Activated CD4-positive, alpha-beta memory T cell treated with anti-CD3 and anti-CD28 coated beads for 36 hours (primary cell): ENCODE data around the gene SERPINB5. TPM values are rescaled to one million over a fixed set of nuclear protein-coding genes. Genes with fewer than 3 reads are reported as not detected.

ENCODE experiments used
- CTCF ChIA-PET: fragments of 350-600 bp; sonication (Branson Sonifier 250); formaldehyde crosslinking; loops from one replicate; lab custom pipeline; 2021; ENCODE audit warnings: antibody characterized with exemption, inconsistent platforms; lab: Charles Lee
- POLR2A ChIA-PET: fragments of 350-600 bp; sonication (Branson Sonifier 250); formaldehyde crosslinking; loops from one replicate; lab custom pipeline; 2021; ENCODE audit warnings: antibody characterized with exemption; lab: Charles Lee
- DNase-seq: peaks from one replicate; pipeline ENCODE4 v3.0.0-alpha.2; 2020
- H3K27ac Mint-ChIP-seq: one replicate; pipeline ENCODE4 v1.8.0; 2021; ENCODE audit warnings: mixed read lengths
- H3K27me3 Mint-ChIP-seq: one replicate; pipeline ENCODE4 v1.8.0; 2021; ENCODE audit warnings: mixed read lengths
- H3K36me3 Mint-ChIP-seq: one replicate; pipeline ENCODE4 v1.8.0; 2021; ENCODE audit warnings: mixed read lengths
- H3K4me1 Mint-ChIP-seq: one replicate; pipeline ENCODE4 v1.8.0; 2021; ENCODE audit warnings: low read depth, mixed read lengths
- H3K4me3 Mint-ChIP-seq: one replicate; pipeline ENCODE4 v1.8.0; 2021; ENCODE audit warnings: mild to moderate bottlenecking, mixed read lengths
- H3K9me3 Mint-ChIP-seq: one replicate; pipeline ENCODE4 v1.8.0; 2021; ENCODE audit warnings: mixed read lengths
- intact Hi-C: fragments of 100-400 bp; cut with micrococcal nuclease; formaldehyde crosslinking; loops from one replicate; pipeline ENCODE4 v1.15.1; 2023
- total RNA-seq, 2 experiments: library from RNA; stranded (reverse); gene quantifications; one replicate each; pipeline ENCODE4 v1.2.3, GENCODE V29; 2021

SERPINB5 gene
- total RNA-seq, 2 experiments from 2014 or later = not detected

DNA sequence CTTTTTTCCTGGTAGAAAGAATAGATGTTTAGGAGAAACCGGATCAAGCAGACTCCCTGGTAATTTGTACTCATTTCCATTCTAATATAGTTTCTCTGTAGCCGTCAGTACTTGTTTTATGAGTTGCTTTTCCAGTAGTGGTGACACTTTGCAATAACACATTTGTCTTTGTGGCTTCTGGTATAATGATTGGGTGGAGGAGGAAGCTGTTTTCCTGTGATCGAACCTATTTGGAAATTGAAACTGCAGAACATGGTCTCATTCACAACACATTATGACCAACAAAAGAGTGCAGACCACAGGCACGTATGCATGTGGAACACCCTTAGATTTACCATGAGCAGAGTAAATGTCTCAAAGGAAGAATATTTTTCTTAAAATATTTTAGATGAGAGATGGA, 57.9 kb downstream of the SERPINB5 start:
- Mint-ChIP-seq H3K27ac (no peak overlapping the region), H3K27me3 (peaks cover 7% of the 10 kb centered on the region), H3K4me3 (no peak overlapping the region), H3K4me1 (no peaks in the 10 kb centered on the region), H3K36me3 (no peaks in the 10 kb centered on the region), H3K9me3 (no peaks in the 10 kb centered on the region)
- POLR2A ChIA-PET = no interaction called here
- DNase-seq = no peak
- intact Hi-C loops = no loop called here
- CTCF ChIA-PET = no interaction called here

DNA sequence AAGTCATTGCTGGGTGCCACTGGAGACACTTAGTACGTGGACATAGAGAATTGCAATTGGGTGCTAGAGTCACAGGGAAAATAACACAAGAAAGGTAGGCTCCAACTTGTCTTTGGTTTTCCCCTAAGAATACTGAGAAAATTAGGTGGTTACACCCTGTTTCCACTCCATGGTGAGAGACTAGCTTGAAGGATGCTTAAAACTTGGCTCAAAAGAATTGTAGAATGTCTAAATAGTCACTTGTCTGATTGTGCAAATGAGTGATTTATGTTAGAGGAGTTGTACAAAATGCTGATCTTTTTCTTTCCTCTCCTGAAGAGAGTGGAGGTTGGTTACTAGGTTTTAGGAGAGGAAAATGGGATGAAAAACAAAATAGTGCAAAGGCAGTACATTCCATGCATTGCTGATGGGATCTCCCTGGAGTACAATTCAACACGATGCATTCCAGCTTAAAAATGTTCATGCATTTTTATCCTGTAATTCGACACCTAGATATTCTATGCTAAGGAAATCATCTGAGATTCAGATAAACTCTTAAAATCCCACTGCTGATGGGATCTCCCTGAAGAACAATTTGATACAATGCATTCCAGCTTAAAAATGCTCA, 63.2 kb downstream of the SERPINB5 start:
- H3K36me3 Mint-ChIP-seq = no peaks in the 10 kb centered on the region

DNA sequence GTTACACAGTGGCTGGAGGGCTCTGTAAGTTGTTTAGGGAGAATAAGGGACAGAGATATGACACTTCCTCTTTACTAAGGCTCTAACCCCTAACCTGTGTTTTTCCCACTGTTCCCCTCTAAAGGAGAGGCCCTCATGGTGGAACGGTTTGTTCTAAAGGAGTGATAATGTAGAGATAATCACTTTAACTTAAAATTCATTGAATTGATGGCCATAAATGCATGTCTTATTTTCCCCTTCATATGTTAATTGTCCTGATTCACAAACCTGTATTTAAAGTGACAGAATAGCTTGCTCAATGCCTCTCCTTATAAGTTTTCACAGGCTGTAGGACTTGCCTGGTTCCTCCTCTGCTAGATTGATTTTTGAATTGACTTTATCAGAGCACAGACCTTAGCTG, 65.3 kb downstream of the SERPINB5 start, which contains the start of gene SERPINB12:
SERPINB12 (plus strand) TSS at position 301 of the 400 bp plus-strand sequence. CDS start 13,791 bp downstream, outside the sequence.
- Mint-ChIP-seq H3K27ac (no peak within 1 kb of the TSS), H3K36me3 (no peaks in the 10 kb centered on the region), H3K27me3 (peaks cover 18% of the 10 kb centered on the region), H3K4me3 (no peak within 1 kb of the TSS), H3K4me1 (no peaks in the 10 kb centered on the region), H3K9me3 (no peaks in the 10 kb centered on the region)
- intact Hi-C loops = no loop called here
- DNase-seq = no peak
- ChIA-PET CTCF (interaction anchor here (0.5 kb wide), 1 partner anchor 39 kb away, joined by 4 read pairs; no protein-coding TSS in a partner anchor), POLR2A (no interaction called here)

More for the DNA sequence above, 63.2 kb downstream of the SERPINB5 start:
- CTCF ChIA-PET = no interaction called here
- DNase-seq = no peak
- intact Hi-C loops = no loop called here
- Mint-ChIP-seq H3K27me3 (peaks cover 18% of the 10 kb centered on the region), H3K4me1 (no peaks in the 10 kb centered on the region), H3K9me3 (no peaks in the 10 kb centered on the region), H3K27ac (no peak overlapping the region), H3K4me3 (no peak overlapping the region)
- POLR2A ChIA-PET = no interaction called here

DNA sequence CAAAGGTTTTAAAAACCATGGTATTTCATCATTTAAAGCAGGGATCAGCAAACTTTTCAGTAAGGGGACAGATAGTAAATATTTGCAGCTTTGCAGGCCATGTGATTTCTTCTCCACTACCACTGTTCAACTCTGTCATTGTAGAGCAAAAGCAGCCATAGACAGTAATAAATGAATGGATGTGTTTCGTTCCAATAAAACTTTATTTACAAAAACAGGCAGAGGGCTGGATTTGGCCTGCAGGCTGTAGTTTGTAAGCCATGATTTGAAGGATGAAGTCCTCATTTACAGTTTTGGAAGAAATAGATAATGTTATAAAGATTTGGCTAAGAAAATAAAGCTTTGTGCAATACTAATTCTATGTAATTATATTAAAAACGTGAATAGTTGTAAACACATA, 67.3 kb downstream of the SERPINB5 start:
- no peak overlapping the region for H3K4me3 Mint-ChIP-seq
- intact Hi-C loops = no loop called here
- no peak overlapping the region for H3K27ac Mint-ChIP-seq
- H3K27me3 Mint-ChIP-seq = peaks cover 15% of the 10 kb centered on the region
- CTCF ChIA-PET = interaction anchor here (1.7 kb wide), 1 partner anchor 25 kb away, joined by 5 read pairs; no protein-coding TSS in a partner anchor
- H3K36me3 Mint-ChIP-seq = no peaks in the 10 kb centered on the region
- no peaks in the 10 kb centered on the region for H3K4me1 Mint-ChIP-seq
- POLR2A ChIA-PET = interaction anchor here (0.6 kb wide), 1 partner anchor 27 kb away, joined by 3 read pairs; no protein-coding TSS in a partner anchor
- no peaks in the 10 kb centered on the region for H3K9me3 Mint-ChIP-seq
- no peak for DNase-seq

DNA sequence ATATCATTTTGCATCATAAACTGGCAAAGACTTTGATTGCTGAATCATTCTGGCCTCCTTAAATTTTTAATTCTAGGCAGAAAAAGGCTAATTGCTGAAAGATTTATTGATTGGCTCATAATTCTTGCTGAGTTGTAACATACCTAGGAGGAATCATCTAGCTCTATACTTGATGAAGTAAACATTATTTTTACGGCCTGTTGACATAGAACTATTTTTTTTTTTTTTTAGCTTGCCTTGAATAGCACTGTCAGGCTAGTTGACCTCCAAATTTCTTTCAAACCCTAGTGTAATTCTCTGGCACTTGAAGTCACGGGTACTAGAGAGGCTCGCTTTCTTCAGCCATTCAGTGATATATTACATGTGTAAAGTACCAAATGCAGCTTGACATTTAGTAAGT, 68.2 kb downstream of the SERPINB5 start:
- H3K4me1 Mint-ChIP-seq = no peaks in the 10 kb centered on the region
- ChIA-PET POLR2A (no interaction called here), CTCF (interaction anchor here (1.4 to 1.7 kb wide), 2 partner anchors 26 to 34 kb away, joined by 3 to 5 read pairs; no protein-coding TSS in a partner anchor)
- H3K27ac Mint-ChIP-seq = no peak overlapping the region
- H3K4me3 Mint-ChIP-seq = no peak overlapping the region
- DNase-seq = no peak
- H3K27me3 Mint-ChIP-seq = peaks cover 11% of the 10 kb centered on the region
- no peaks in the 10 kb centered on the region for H3K9me3 Mint-ChIP-seq
- no peaks in the 10 kb centered on the region for H3K36me3 Mint-ChIP-seq
- intact Hi-C loops = no loop called here

DNA sequence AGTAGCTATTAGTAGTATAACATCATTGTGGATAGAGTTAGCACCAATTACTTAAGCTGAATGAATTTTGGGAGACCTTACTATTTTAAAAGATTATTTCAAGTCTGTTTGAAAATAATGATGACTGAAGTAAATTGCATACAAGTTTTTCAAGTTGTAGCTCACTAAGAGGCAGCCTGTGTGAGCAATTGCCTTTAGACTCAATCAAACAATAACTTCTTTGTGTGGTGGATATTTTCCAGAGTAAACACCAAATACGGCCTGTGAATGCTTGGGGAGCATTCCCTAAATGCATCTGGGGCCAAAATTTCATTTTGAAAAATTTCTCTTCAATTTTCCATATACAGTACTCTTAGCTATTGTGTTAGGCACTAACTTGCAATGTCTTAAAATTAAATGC, 73.3 kb downstream of the SERPINB5 start:
- no peaks in the 10 kb centered on the region for H3K9me3 Mint-ChIP-seq
- no peaks in the 10 kb centered on the region for H3K4me1 Mint-ChIP-seq
- peaks cover 8% of the 10 kb centered on the region for H3K27me3 Mint-ChIP-seq
- POLR2A ChIA-PET = no interaction called here
- H3K4me3 Mint-ChIP-seq = no peak overlapping the region
- CTCF ChIA-PET = interaction anchor here (1.2 to 1.6 kb wide), 2 partner anchors 32 to 39 kb away, joined by 3 read pairs; no protein-coding TSS in a partner anchor
- no peak overlapping the region for H3K27ac Mint-ChIP-seq
- intact Hi-C loops = no loop called here
- no peaks in the 10 kb centered on the region for H3K36me3 Mint-ChIP-seq
- no peak for DNase-seq

DNA sequence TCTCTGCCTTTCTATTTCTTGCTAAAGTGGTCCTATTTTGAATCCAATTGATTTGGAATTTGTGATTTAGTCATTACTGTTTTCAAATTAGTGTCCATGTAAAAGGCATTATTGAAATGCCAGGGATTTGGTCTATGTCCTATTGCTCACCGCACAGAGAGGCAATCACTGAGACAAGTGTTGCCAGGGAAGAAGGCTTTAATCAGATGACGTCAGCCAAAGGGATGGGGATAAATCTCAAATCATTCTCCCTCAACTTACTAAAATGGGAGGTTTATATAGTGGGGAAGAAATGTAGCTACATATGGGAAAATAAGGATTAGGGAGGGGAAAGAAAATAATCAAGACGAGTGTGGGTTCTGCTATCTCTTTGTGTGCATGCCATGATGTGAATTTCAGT, 75.0 kb downstream of the SERPINB5 start:
- Mint-ChIP-seq H3K9me3 (no peaks in the 10 kb centered on the region), H3K36me3 (no peaks in the 10 kb centered on the region), H3K27me3 (peaks cover 8% of the 10 kb centered on the region), H3K27ac (no peak overlapping the region), H3K4me1 (no peaks in the 10 kb centered on the region), H3K4me3 (no peak overlapping the region)
- intact Hi-C loops = no loop called here
- ChIA-PET CTCF (interaction anchor here (0.8 to 1.0 kb wide), 2 partner anchors 34 to 40 kb away, joined by 3 to 5 read pairs; no protein-coding TSS in a partner anchor), POLR2A (no interaction called here)
- no peak for DNase-seq

DNA sequence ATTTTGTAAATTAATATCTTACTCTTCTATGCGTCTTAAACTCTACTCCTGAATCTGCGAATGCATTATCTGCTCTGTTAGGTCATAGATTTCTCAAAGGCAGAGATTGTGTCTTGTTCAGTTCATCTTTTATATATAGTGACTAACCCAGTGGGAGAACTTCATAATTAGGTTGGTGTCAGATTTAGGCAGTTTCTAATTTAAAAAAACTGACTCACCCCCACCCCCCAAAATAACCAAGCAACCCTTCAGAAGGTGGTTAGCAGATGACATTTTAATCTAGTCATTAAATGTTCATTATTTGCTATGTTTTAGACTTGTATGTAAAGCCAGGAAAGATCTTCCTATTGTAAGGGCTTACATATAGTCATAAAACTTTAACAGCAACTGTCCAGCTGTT, 75.8 kb downstream of the SERPINB5 start:
- Mint-ChIP-seq H3K27ac (no peak overlapping the region), H3K27me3 (peaks cover 8% of the 10 kb centered on the region), H3K9me3 (no peaks in the 10 kb centered on the region), H3K4me1 (no peaks in the 10 kb centered on the region), H3K4me3 (no peak overlapping the region), H3K36me3 (no peaks in the 10 kb centered on the region)
- POLR2A ChIA-PET = no interaction called here
- DNase-seq = no peak
- intact Hi-C loops = no loop called here
- CTCF ChIA-PET = interaction anchor here (0.8 to 1.0 kb wide), 2 partner anchors 35 to 40 kb away, joined by 3 to 5 read pairs; no protein-coding TSS in a partner anchor

DNA sequence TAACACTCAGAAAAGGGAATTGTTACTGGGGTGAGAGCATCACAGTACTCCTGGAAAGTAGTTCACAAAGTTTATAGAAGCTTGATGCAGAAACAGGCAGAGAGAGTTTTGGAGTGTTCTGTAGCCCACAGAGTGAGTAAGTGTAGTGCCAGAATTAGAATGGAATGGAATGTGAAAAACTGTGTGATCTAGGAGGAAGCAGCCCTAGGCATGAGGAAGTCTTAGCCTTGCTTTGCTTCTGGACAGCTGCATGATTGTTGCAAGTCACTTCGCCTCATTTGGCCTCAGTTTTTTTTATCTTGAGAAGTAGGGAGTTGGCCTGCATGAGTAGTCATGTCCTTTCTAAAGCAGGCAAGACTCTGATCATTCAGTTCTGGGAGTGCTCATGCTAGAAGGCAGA, 76.3 kb downstream of the SERPINB5 start:
- no peaks in the 10 kb centered on the region for H3K36me3 Mint-ChIP-seq

More for the DNA sequence above, 76.3 kb downstream of the SERPINB5 start:
- DNase-seq = no peak
- Mint-ChIP-seq H3K4me3 (no peak overlapping the region), H3K27me3 (peaks cover 6% of the 10 kb centered on the region), H3K4me1 (no peaks in the 10 kb centered on the region), H3K9me3 (no peaks in the 10 kb centered on the region), H3K27ac (no peak overlapping the region)
- CTCF ChIA-PET = no interaction called here
- intact Hi-C loops = no loop called here
- POLR2A ChIA-PET = no interaction called here

Other genes starting within 250 kb of the SERPINB5 start
- gene BCL2, start 157.2 kb upstream of the SERPINB5 start, total RNA-seq = 10 to 100 TPM; 66.9 to 67.9 TPM
- gene KDSR, start 109.8 kb upstream of the SERPINB5 start, total RNA-seq = 10 to 100 TPM; 72.8 to 77.2 TPM
- 10 to 100 TPM; 41.7 to 43.3 TPM for gene VPS4B, start 54.5 kb upstream of the SERPINB5 start, total RNA-seq
- not detected for gene SERPINB12, start 65.4 kb downstream of the SERPINB5 start, total RNA-seq
- gene SERPINB13, start 110.4 kb downstream of the SERPINB5 start, total RNA-seq = not detected
- gene SERPINB4, start 167.3 kb downstream of the SERPINB5 start, total RNA-seq = not detected
- gene SERPINB3, start 184.9 kb downstream of the SERPINB5 start, total RNA-seq = not detected
- not detected for gene SERPINB11, start 226.0 kb downstream of the SERPINB5 start, total RNA-seq